Calu3 (cell line): ENCODE measurements around the gene EEF1B2. TPM values are rescaled to one million over a fixed set of nuclear protein-coding genes. Genes with fewer than 3 reads are reported as not detected.
"Not testable (repeated sequence)": the region's sequence is repeated elsewhere in the genome, so short reads cannot be mapped to it uniquely, and the experiment has no call there.

Experiments used
- BruUV-seq: library from RNA; stranded (reverse); fragments of 400-500 nt; replicated peaks from 2 replicates; lab custom pipeline; 2021; lab: Mats Ljungman, UMichigan
- CTCF ChIA-PET: fragments of 300-600 bp; sonication (Branson Sonifier 250); formaldehyde crosslinking; loops from one replicate; lab custom pipeline; 2022; ENCODE audit warnings: antibody characterized with exemption; lab: Charles Lee
- DNase-seq: peaks from one replicate; pipeline ENCODE4 v3.0.0; 2022
- H3K27ac Mint-ChIP-seq: one replicate; pipeline ENCODE4 v1.8.0; 2022; ENCODE audit warnings: mixed read lengths; ENCODE audit not compliant: unreplicated experiment
- H3K27me3 Mint-ChIP-seq: one replicate; pipeline ENCODE4 v1.8.0; 2022; ENCODE audit warnings: mixed read lengths; ENCODE audit not compliant: unreplicated experiment
- H3K36me3 Mint-ChIP-seq: one replicate; pipeline ENCODE4 v1.8.0; 2022; ENCODE audit warnings: mild to moderate bottlenecking, moderate library complexity, mixed read lengths; ENCODE audit not compliant: insufficient read depth, unreplicated experiment
- H3K4me1 Mint-ChIP-seq: one replicate; pipeline ENCODE4 v1.8.0; 2022; ENCODE audit warnings: mild to moderate bottlenecking, low read depth, mixed read lengths; ENCODE audit not compliant: unreplicated experiment
- H3K4me3 Mint-ChIP-seq: one replicate; pipeline ENCODE4 v1.8.0; 2022; ENCODE audit warnings: mild to moderate bottlenecking, low read depth, moderate library complexity, mixed read lengths; ENCODE audit not compliant: unreplicated experiment
- H3K9me3 Mint-ChIP-seq: one replicate; pipeline ENCODE4 v1.8.0; 2022; ENCODE audit warnings: low read depth, mixed read lengths; ENCODE audit not compliant: unreplicated experiment
- intact Hi-C: fragments of 100-400 bp; cut with micrococcal nuclease; formaldehyde crosslinking; loops from one replicate; pipeline ENCODE4 v1.10.0; 2022; ENCODE audit not compliant: unreplicated experiment
- total RNA-seq: library from RNA; stranded (reverse); gene quantifications from 2 replicates; pipeline ENCODE4 v1.2.3, GENCODE V29; 2022
- TF ChIP-seq, protein P1 (sequence below): fragments of 200-600 bp; IDR thresholded peaks from one replicate; pipeline ENCODE4 v1.8.0; 2022; ENCODE audit warnings: antibody characterized with exemption; ENCODE audit not compliant: unreplicated experiment

Gene EEF1B2
- total RNA-seq, 1 experiment from 2014 or later: 415 TPM

DNA sequence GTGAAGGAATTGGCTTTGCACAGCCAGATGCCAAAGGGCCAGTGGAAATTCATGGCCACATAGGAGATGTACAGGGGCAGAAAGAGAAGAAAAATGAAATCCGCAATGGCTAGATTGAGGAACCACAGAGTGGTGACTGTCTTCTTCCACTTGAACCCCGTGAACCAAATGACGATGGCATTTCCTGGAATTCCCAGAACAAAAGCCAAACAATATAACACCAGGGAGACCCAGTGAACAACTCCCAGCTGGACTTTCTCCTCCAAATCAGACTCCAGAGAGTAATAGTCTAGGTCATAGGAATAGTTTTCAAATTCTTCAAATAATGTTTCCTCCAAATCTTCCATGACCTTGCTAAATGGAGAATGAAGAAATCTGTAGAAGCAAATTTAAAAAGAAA is 17.2 kb downstream of the EEF1B2 start:
- Mint-ChIP-seq H3K27me3 (no peaks in the 10 kb centered on the region), H3K9me3 (no peaks in the 10 kb centered on the region), H3K4me3 (no peak overlapping the region), H3K36me3 (no peaks in the 10 kb centered on the region), H3K27ac (no peak overlapping the region), H3K4me1 (no peaks in the 10 kb centered on the region)
- DNase-seq: no peak
- CTCF ChIA-PET: no interaction called here
- TF ChIP-seq, protein P1, sequence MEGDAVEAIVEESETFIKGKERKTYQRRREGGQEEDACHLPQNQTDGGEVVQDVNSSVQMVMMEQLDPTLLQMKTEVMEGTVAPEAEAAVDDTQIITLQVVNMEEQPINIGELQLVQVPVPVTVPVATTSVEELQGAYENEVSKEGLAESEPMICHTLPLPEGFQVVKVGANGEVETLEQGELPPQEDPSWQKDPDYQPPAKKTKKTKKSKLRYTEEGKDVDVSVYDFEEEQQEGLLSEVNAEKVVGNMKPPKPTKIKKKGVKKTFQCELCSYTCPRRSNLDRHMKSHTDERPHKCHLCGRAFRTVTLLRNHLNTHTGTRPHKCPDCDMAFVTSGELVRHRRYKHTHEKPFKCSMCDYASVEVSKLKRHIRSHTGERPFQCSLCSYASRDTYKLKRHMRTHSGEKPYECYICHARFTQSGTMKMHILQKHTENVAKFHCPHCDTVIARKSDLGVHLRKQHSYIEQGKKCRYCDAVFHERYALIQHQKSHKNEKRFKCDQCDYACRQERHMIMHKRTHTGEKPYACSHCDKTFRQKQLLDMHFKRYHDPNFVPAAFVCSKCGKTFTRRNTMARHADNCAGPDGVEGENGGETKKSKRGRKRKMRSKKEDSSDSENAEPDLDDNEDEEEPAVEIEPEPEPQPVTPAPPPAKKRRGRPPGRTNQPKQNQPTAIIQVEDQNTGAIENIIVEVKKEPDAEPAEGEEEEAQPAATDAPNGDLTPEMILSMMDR: no peak
- intact Hi-C loops: no loop called here
- BruUV-seq: no TSS peak

- H3K36me3 Mint-ChIP-seq, CTCF ChIA-PET, H3K4me3 Mint-ChIP-seq, H3K4me1 Mint-ChIP-seq, H3K27ac Mint-ChIP-seq, H3K9me3 Mint-ChIP-seq, intact Hi-C loops, BruUV-seq, DNase-seq, H3K27me3 Mint-ChIP-seq: not testable (repeated sequence)
Measured at GRCh38 chr2:206181526-206181925, 21.8 kb downstream of the EEF1B2 start.

DNA sequence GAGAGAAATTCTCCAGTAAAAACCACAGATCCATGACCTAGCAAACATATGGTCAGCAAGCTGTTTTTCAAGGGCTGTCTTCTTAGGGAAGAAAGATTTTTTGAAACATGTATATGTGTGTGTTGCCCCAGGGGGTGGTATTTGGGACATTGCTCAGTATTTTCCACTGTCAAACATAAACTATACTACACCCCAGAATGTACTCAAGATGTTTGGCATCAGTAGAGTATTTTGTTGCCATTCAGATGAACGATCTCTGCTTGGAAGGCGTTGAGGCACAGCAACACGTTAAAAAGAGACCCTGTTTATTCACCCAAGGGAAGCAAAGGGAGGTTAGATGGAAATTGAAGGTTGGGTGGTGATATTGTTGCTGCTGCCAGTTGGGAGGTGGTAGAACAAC is 30.0 kb downstream of the EEF1B2 start:
- H3K9me3 Mint-ChIP-seq: no peaks in the 10 kb centered on the region
- TF ChIP-seq, protein P1: no peak
- H3K4me1 Mint-ChIP-seq: peaks cover 5% of the 10 kb centered on the region
- no peaks in the 10 kb centered on the region for H3K36me3 Mint-ChIP-seq
- no peak for DNase-seq
- CTCF ChIA-PET: no interaction called here
- H3K27ac Mint-ChIP-seq: no peak overlapping the region
- no TSS peak for BruUV-seq
- peaks cover 12% of the 10 kb centered on the region for H3K27me3 Mint-ChIP-seq
- no peak overlapping the region for H3K4me3 Mint-ChIP-seq
- intact Hi-C loops: no loop called here

GRCh38 chr2:206190111-206190510 is 30.4 kb downstream of the EEF1B2 start:
- Mint-ChIP-seq H3K27ac (no peak overlapping the region), H3K9me3 (no peaks in the 10 kb centered on the region), H3K4me1 (peaks cover 5% of the 10 kb centered on the region), H3K36me3 (no peaks in the 10 kb centered on the region), H3K4me3 (no peak overlapping the region), H3K27me3 (peaks cover 12% of the 10 kb centered on the region)
- TF ChIP-seq, protein P1: no peak
- CTCF ChIA-PET: no interaction called here
- DNase-seq: no peak
- no TSS peak for BruUV-seq
- intact Hi-C loops: no loop called here

GRCh38 chr2:206190689-206191088 is 31.0 kb downstream of the EEF1B2 start:
- no TSS peak for BruUV-seq
- peaks cover 5% of the 10 kb centered on the region for H3K4me1 Mint-ChIP-seq
- intact Hi-C loops: no loop called here
- DNase-seq: no peak
- peaks cover 12% of the 10 kb centered on the region for H3K27me3 Mint-ChIP-seq
- no peaks in the 10 kb centered on the region for H3K36me3 Mint-ChIP-seq
- no peak overlapping the region for H3K27ac Mint-ChIP-seq
- CTCF ChIA-PET: no interaction called here
- TF ChIP-seq, protein P1: no peak
- H3K9me3 Mint-ChIP-seq: no peaks in the 10 kb centered on the region
- no peak overlapping the region for H3K4me3 Mint-ChIP-seq
